DND-41 (cell line): ENCODE results near the gene LMF1.

ENCODE experiments used
- ATAC-seq: fragments of 200-7000 bp; cut with Tn5 transposase; 3 replicates; pipeline ENCODE4 v1.9.1; 2021; ENCODE audit warnings: low read depth; ENCODE audit not compliant: insufficient read depth
- DNase-seq: peaks from one replicate; pipeline ENCODE4 v3.0.0-alpha.2; 2020
- H2AFZ ChIP-seq: 2 replicates; pipeline ENCODE4 v1.6.0; 2012; ENCODE audit warnings: low read depth, low read length
- H3K27ac ChIP-seq: 2 replicates; pipeline ENCODE4 v1.5.1; 2012; ENCODE audit warnings: low read length, inconsistent platforms
- H3K27me3 ChIP-seq: fragments of 200-600 bp; sonication (generic); 2 replicates; pipeline ENCODE4 v1.6.0; 2012; ENCODE audit warnings: low read length, mild to moderate bottlenecking, inconsistent platforms; ENCODE audit not compliant: insufficient read depth, poor library complexity
- H3K36me3 ChIP-seq: 2 replicates; pipeline ENCODE4 v1.5.1; 2012; ENCODE audit warnings: low read length, inconsistent platforms; ENCODE audit not compliant: insufficient read depth
- H3K4me1 ChIP-seq: 2 replicates; pipeline ENCODE4 v1.5.1; 2012; ENCODE audit warnings: mild to moderate bottlenecking, low read length; ENCODE audit not compliant: insufficient read depth
- H3K4me2 ChIP-seq: 2 replicates; pipeline ENCODE4 v1.6.0; 2012; ENCODE audit warnings: mild to moderate bottlenecking, moderate library complexity, low read length, inconsistent platforms; ENCODE audit not compliant: insufficient read depth
- H3K4me3 ChIP-seq, 2 experiments: fragments of 200-600 bp in 1 of 2; shearing (Covaris generic) in 1 of 2; 2 replicates each; pipeline ENCODE4 v1.5.1; 2012 to 2016; ENCODE audit warnings: inconsistent platforms in 2 of 2, low read length in 2 of 2, mild to moderate bottlenecking in 2 of 2, low read depth in 1 of 2, moderate library complexity in 1 of 2
- H3K79me2 ChIP-seq: 2 replicates; pipeline ENCODE4 v1.6.0; 2012; ENCODE audit warnings: low read length, inconsistent platforms; ENCODE audit not compliant: insufficient read depth
- H3K9ac ChIP-seq: 2 replicates; pipeline ENCODE4 v1.6.0; 2012; ENCODE audit warnings: low read depth, mild to moderate bottlenecking, inconsistent platforms, low read length, moderate library complexity
- H3K9me3 ChIP-seq: 2 replicates; pipeline ENCODE4 v1.5.1; 2012; ENCODE audit warnings: low read length, moderate library complexity, mild to moderate bottlenecking, inconsistent platforms; ENCODE audit not compliant: insufficient read depth, severe bottlenecking
- H4K20me1 ChIP-seq: 2 replicates; pipeline ENCODE4 v1.6.0; 2012; ENCODE audit warnings: low read length; ENCODE audit not compliant: insufficient read depth
- CTCF ChIP-seq: IDR thresholded peaks from 2 replicates; pipeline ENCODE4 v1.5.1; 2012; ENCODE audit warnings: borderline replicate concordance, low read length, moderate library complexity, mild to moderate bottlenecking; ENCODE audit not compliant: poor library complexity, severe bottlenecking; ENCODE audit errors: extremely low read depth
- EZH2 ChIP-seq: IDR thresholded peaks from 3 replicates; pipeline ENCODE4 v1.6.1; 2012; ENCODE audit warnings: borderline replicate concordance, low read depth, mild to moderate bottlenecking, moderate library complexity, low read length, inconsistent platforms; ENCODE audit not compliant: severe bottlenecking

LMF1 gene

DNA sequence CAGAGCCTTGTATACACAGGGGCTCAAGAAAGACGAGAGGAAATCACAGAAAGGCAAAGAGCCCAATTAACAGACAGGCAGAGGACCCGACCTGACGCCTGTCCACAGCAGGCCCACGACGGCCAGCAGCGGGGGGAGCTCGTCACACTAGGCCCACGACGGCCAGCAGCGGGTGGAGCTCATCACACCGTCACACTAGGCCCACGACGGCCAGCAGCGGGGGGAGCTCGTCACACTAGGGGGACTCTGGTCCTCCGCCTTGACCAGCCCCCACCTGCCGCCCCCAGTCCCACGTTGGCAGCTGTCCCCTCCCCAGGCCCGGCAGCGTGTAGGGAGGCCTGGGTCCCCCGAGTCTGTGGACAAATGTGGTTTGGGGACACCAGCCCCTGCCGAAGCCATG, 146.6 kb downstream of the LMF1 start:
- H2AFZ ChIP-seq = no peak overlapping the region
- no peak overlapping the region for H3K4me3 ChIP-seq
- no peak for TF ChIP-seq CTCF
- TF ChIP-seq EZH2 = no peak
- no peak overlapping the region for H3K27ac ChIP-seq
- H3K4me1 ChIP-seq = no peaks in the 10 kb centered on the region
- no peak overlapping the region for H3K9ac ChIP-seq
- no peak overlapping the region for H3K4me2 ChIP-seq
- no peak for ATAC-seq
- no peaks in the 10 kb centered on the region for H3K27me3 ChIP-seq
- no peaks in the 10 kb centered on the region for H3K9me3 ChIP-seq
- no peak for DNase-seq
- H3K36me3 ChIP-seq = no peaks in the 10 kb centered on the region
- H3K79me2 ChIP-seq = no peaks in the 10 kb centered on the region
- H4K20me1 ChIP-seq = no peaks in the 10 kb centered on the region

GRCh38 chr16:822909-823297, 147.9 kb downstream of the LMF1 start:
- no peak for ATAC-seq
- no peak overlapping the region for H2AFZ ChIP-seq
- no peak overlapping the region for H3K4me2 ChIP-seq
- H3K9me3 ChIP-seq = no peaks in the 10 kb centered on the region
- H4K20me1 ChIP-seq = no peaks in the 10 kb centered on the region
- no peak overlapping the region for H3K9ac ChIP-seq
- H3K4me3 ChIP-seq = no peak overlapping the region
- no peaks in the 10 kb centered on the region for H3K79me2 ChIP-seq
- no peak overlapping the region for H3K27ac ChIP-seq
- no peak for DNase-seq
- no peaks in the 10 kb centered on the region for H3K36me3 ChIP-seq
- no peaks in the 10 kb centered on the region for H3K27me3 ChIP-seq
- TF ChIP-seq CTCF (no peak), EZH2 (no peak)
- H3K4me1 ChIP-seq = no peaks in the 10 kb centered on the region

- no peaks in the 10 kb centered on the region for H3K27me3 ChIP-seq
Measured at GRCh38 chr16:822174-822908, 148.4 kb downstream of the LMF1 start.

More at GRCh38 chr16:822174-822908, 148.4 kb downstream of the LMF1 start:
- H3K9ac ChIP-seq = no peak overlapping the region
- H3K4me1 ChIP-seq = no peaks in the 10 kb centered on the region
- no peak overlapping the region for H3K4me3 ChIP-seq
- no peak for TF ChIP-seq EZH2
- TF ChIP-seq CTCF = no peak
- no peaks in the 10 kb centered on the region for H3K36me3 ChIP-seq
- H2AFZ ChIP-seq = no peak overlapping the region
- no peaks in the 10 kb centered on the region for H3K79me2 ChIP-seq
- no peaks in the 10 kb centered on the region for H3K9me3 ChIP-seq
- ATAC-seq (no peak), DNase-seq (no peak)
- no peaks in the 10 kb centered on the region for H4K20me1 ChIP-seq
- H3K4me2 ChIP-seq = no peak overlapping the region
- no peak overlapping the region for H3K27ac ChIP-seq
